Epithelial cell of esophagus (primary cell): ENCODE data around the gene CERKL.

Source experiments
- DNase-seq: peaks from one replicate; pipeline ENCODE4 v3.0.0; 2010; ENCODE audit warnings: low read depth
- H3K4me3 ChIP-seq: 2 replicates; pipeline ENCODE4 v1.5.1; 2011; ENCODE audit warnings: mild to moderate bottlenecking, low read length, control low read depth
- CTCF ChIP-seq: IDR thresholded peaks from 2 replicates; pipeline ENCODE4 v1.5.1; 2011; ENCODE audit warnings: low read depth, mild to moderate bottlenecking, low read length, control low read depth, inconsistent platforms; ENCODE audit not compliant: insufficient read depth; ENCODE audit errors: missing control alignments

The CERKL gene

GRCh38 chr2:181626671-181627070, 30.2 kb downstream of the CERKL start:
- no peak for TF ChIP-seq CTCF
- H3K4me3 ChIP-seq: no peak overlapping the region
- no peak for DNase-seq

- H3K4me3 ChIP-seq: no peak overlapping the region
- TF ChIP-seq CTCF: no peak
- no peak for DNase-seq
Measured at GRCh38 chr2:181623159-181623558, 33.7 kb downstream of the CERKL start.

GRCh38 chr2:181621779-181622490, 35.0 kb downstream of the CERKL start:
- TF ChIP-seq CTCF: no peak
- DNase-seq: no peak
- H3K4me3 ChIP-seq: no peak overlapping the region

- no peak for TF ChIP-seq CTCF
- no peak overlapping the region for H3K4me3 ChIP-seq
- no peak for DNase-seq
Measured at GRCh38 chr2:181619516-181619915, 37.4 kb downstream of the CERKL start.

GRCh38 chr2:181616715-181617114, 40.2 kb downstream of the CERKL start:
- H3K4me3 ChIP-seq: no peak overlapping the region
- no peak for DNase-seq
- TF ChIP-seq CTCF: no peak

GRCh38 chr2:181614874-181615638, 41.8 kb downstream of the CERKL start:
- H3K4me3 ChIP-seq: no peak overlapping the region
- TF ChIP-seq CTCF: no peak
- no peak for DNase-seq
